IMR-90 (cell line): ENCODE data around the gene VSIG4. TPM values are rescaled to one million over a fixed set of nuclear protein-coding genes. Genes with fewer than 3 reads are reported as not detected.

ENCODE experiments used
- ATAC-seq: fragments of 200-7000 bp; cut with Tn5 transposase; 2 replicates; pipeline ENCODE4 v1.9.1; 2020; ENCODE audit warnings: low read depth, mild to moderate bottlenecking, moderate library complexity
- BruUV-seq: library from RNA; stranded (reverse); fragments of 400-500 nt; replicated peaks from 2 replicates; lab custom pipeline; 2021; lab: Mats Ljungman, UMichigan
- CTCF ChIA-PET: fragments of 300-600 bp; formaldehyde crosslinking; extraction: SDS; loops from one replicate; lab custom pipeline; 2021; ENCODE audit warnings: antibody characterized with exemption; lab: Yijun Ruan, JAX
- POLR2A ChIA-PET: fragments of 300-600 bp; sonication (Branson Sonifier 250); formaldehyde crosslinking; loops from one replicate; lab custom pipeline; 2022; ENCODE audit warnings: antibody characterized with exemption; ENCODE audit not compliant: unreplicated experiment; lab: Charles Lee
- DNase-seq: peaks from one replicate; pipeline ENCODE4 v3.0.0; 2013
- H2AFZ ChIP-seq: replicated peaks from 2 replicates; pipeline ENCODE3; 2013; ENCODE audit warnings: low read length, mild to moderate bottlenecking; ENCODE audit not compliant: poor library complexity
- H2AK5ac ChIP-seq: 2 replicates; pipeline ENCODE4 v1.6.1; 2013; ENCODE audit warnings: low read depth, low read length, inconsistent platforms
- H2AK9ac ChIP-seq: replicated peaks from 2 replicates; pipeline ENCODE3; 2013; ENCODE audit warnings: mild to moderate bottlenecking, low read depth, low read length, moderate library complexity; ENCODE audit not compliant: poor library complexity
- H2BK120ac ChIP-seq: 2 replicates; pipeline ENCODE4 v1.6.1; 2013; ENCODE audit warnings: low read depth, low read length, inconsistent platforms
- H2BK15ac ChIP-seq: 3 replicates; pipeline ENCODE4 v1.6.1; 2013; ENCODE audit warnings: low read depth, low read length, inconsistent platforms
- H2BK20ac ChIP-seq: 2 replicates; pipeline ENCODE4 v1.6.1; 2013; ENCODE audit warnings: low read depth, mild to moderate bottlenecking, inconsistent platforms, low read length, moderate library complexity
- H2BK5ac ChIP-seq: 2 replicates; pipeline ENCODE4 v1.6.1; 2013; ENCODE audit warnings: mild to moderate bottlenecking, low read depth, low read length, inconsistent platforms; ENCODE audit not compliant: poor library complexity, severe bottlenecking
- H3K14ac ChIP-seq: replicated peaks from 2 replicates; pipeline ENCODE4 v1.6.1; 2013; ENCODE audit warnings: low read depth, low read length, inconsistent platforms
- H3K18ac ChIP-seq: 2 replicates; pipeline ENCODE4 v1.6.1; 2013; ENCODE audit warnings: low read depth, low read length, control low read depth
- H3K23ac ChIP-seq: 2 replicates; pipeline ENCODE4 v1.6.1; 2013; ENCODE audit warnings: low read depth, low read length, inconsistent platforms
- H3K27ac ChIP-seq: 2 replicates; pipeline ENCODE4 v1.5.1; 2013; ENCODE audit warnings: mild to moderate bottlenecking, control low read depth, low read length; ENCODE audit not compliant: insufficient read depth
- H3K27me3 ChIP-seq: 2 replicates; pipeline ENCODE4 v1.6.1; 2013; ENCODE audit warnings: low read length; ENCODE audit not compliant: control insufficient read depth, insufficient read depth
- H3K36me3 ChIP-seq: 2 replicates; pipeline ENCODE4 v1.6.1; 2013; ENCODE audit warnings: low read length, mixed read lengths; ENCODE audit not compliant: control insufficient read depth, insufficient read depth
- H3K4ac ChIP-seq: 2 replicates; pipeline ENCODE4 v1.6.1; 2013; ENCODE audit warnings: low read depth, low read length, inconsistent platforms
- H3K4me1 ChIP-seq: 2 replicates; pipeline ENCODE4 v1.6.1; 2013; ENCODE audit warnings: low read length, mixed read lengths; ENCODE audit not compliant: control insufficient read depth, insufficient read depth
- H3K4me2 ChIP-seq: 2 replicates; pipeline ENCODE4 v1.6.1; 2013; ENCODE audit warnings: low read depth, mild to moderate bottlenecking, control low read depth, low read length, moderate library complexity
- H3K4me3 ChIP-seq: 2 replicates; pipeline ENCODE4 v1.5.1; 2013; ENCODE audit warnings: low read depth, mild to moderate bottlenecking, control low read depth, low read length, moderate library complexity; ENCODE audit not compliant: insufficient read depth
- H3K56ac ChIP-seq: 2 replicates; pipeline ENCODE4 v1.6.1; 2013; ENCODE audit warnings: low read length, inconsistent platforms; ENCODE audit not compliant: insufficient read depth; ENCODE audit errors: extremely low read depth
- H3K79me1 ChIP-seq, 2 experiments: 2 replicates each; pipeline ENCODE4 v1.6.1; 2013; ENCODE audit warnings: low read length in 2 of 2, inconsistent platforms in 1 of 2, low read depth in 1 of 2
- H3K9ac ChIP-seq: 2 replicates; pipeline ENCODE4 v1.6.1; 2013; ENCODE audit warnings: low read depth, low read length, control low read depth
- H3K9me1 ChIP-seq: 2 replicates; pipeline ENCODE4 v1.6.1; 2013; ENCODE audit warnings: low read length, inconsistent platforms; ENCODE audit not compliant: insufficient read depth
- H3K9me3 ChIP-seq: 2 replicates; pipeline ENCODE4 v1.6.1; 2013; ENCODE audit warnings: low read length; ENCODE audit not compliant: control insufficient read depth, insufficient read depth
- H4K20me1 ChIP-seq: 2 replicates; pipeline ENCODE4 v1.6.1; 2013; ENCODE audit warnings: low read length, inconsistent platforms; ENCODE audit not compliant: insufficient read depth
- H4K5ac ChIP-seq: 2 replicates; pipeline ENCODE4 v1.6.1; 2013; ENCODE audit warnings: mild to moderate bottlenecking, low read depth, low read length, control low read depth
- H4K8ac ChIP-seq, 2 experiments: 2 replicates each; pipeline ENCODE4 v1.6.1; 2013; ENCODE audit warnings: low read depth in 2 of 2, low read length in 2 of 2, control low read depth in 1 of 2, inconsistent platforms in 1 of 2
- H4K91ac ChIP-seq: 2 replicates; pipeline ENCODE4 v1.6.1; 2013; ENCODE audit warnings: low read depth, low read length, inconsistent platforms; ENCODE audit not compliant: insufficient read depth
- CEBPB ChIP-seq: IDR thresholded peaks from 2 replicates; pipeline ENCODE4 v1.6.1; 2012; ENCODE audit warnings: low read depth, low read length, improper control_type of control experiment
- CHD1 ChIP-seq: IDR thresholded peaks from 2 replicates; pipeline ENCODE4 v1.6.1; 2012; ENCODE audit warnings: low read depth, low read length, improper control_type of control experiment
- FOS ChIP-seq: fragments of 150-350 bp; IDR thresholded peaks from 2 replicates; pipeline ENCODE4 v1.6.1; 2016; ENCODE audit warnings: low read depth, low read length
- MAFK ChIP-seq: IDR thresholded peaks from 2 replicates; pipeline ENCODE4 v1.6.1; 2012; ENCODE audit warnings: low read depth, low read length, improper control_type of control experiment
- MAZ ChIP-seq: IDR thresholded peaks from 2 replicates; pipeline ENCODE4 v1.6.1; 2012; ENCODE audit warnings: low read depth, mild to moderate bottlenecking, low read length, improper control_type of control experiment, moderate library complexity, borderline replicate concordance
- MXI1 ChIP-seq: IDR thresholded peaks from 2 replicates; pipeline ENCODE4 v1.6.1; 2012; ENCODE audit warnings: low read depth, mild to moderate bottlenecking, low read length, moderate library complexity, borderline replicate concordance
- NFE2L2 ChIP-seq: fragments of 150-350 bp; IDR thresholded peaks from 2 replicates; pipeline ENCODE4 v1.6.1; 2016; ENCODE audit warnings: low read depth, mild to moderate bottlenecking, low read length
- POLR2A ChIP-seq: IDR thresholded peaks from 2 replicates; pipeline ENCODE4 v1.6.1; 2012; ENCODE audit warnings: mild to moderate bottlenecking, low read depth, low read length
- RAD21 ChIP-seq: IDR thresholded peaks from 2 replicates; pipeline ENCODE4 v1.6.1; 2012; ENCODE audit warnings: low read length, improper control_type of control experiment
- RCOR1 ChIP-seq: IDR thresholded peaks from 2 replicates; pipeline ENCODE4 v1.6.1; 2012; ENCODE audit warnings: mild to moderate bottlenecking, low read length, improper control_type of control experiment; ENCODE audit not compliant: insufficient replicate concordance
- SMC3 ChIP-seq: fragments of 150-350 bp; IDR thresholded peaks from 2 replicates; pipeline ENCODE4 v1.6.1; 2016; ENCODE audit warnings: low read depth, mild to moderate bottlenecking, antibody characterized with exemption, low read length, moderate library complexity
- WGBS, 2 experiments: methylation state at CpG; one replicate each; pipeline versions ENCODE4 v1.1.5 to v1.1.7; 2013; ENCODE audit warnings: missing lambda C conversion rate in 2 of 2; ENCODE audit not compliant: insufficient read length in 1 of 2; ENCODE audit errors: extremely low coverage in 2 of 2; 5-methylcytosine and 5-hydroxymethylcytosine counted together
- dilution Hi-C: fragments of 300-500 bp; cut with HindIII; formaldehyde crosslinking; loops from one replicate; pipeline ENCODE4 v1.14.3; 2018; ENCODE audit warnings: low sequenced_read_pairs; ENCODE audit not compliant: unreplicated experiment
- in situ Hi-C: fragments of 300-500 bp; cut with MboI; formaldehyde crosslinking; loops from 3 replicates; pipeline ENCODE4 v1.14.3; 2019; ENCODE audit warnings: low sequenced_read_pairs, inconsistent platforms, mixed read lengths
- intact Hi-C: fragments of 100-400 bp; cut with micrococcal nuclease; formaldehyde crosslinking; loops from 2 replicates; pipeline ENCODE4 v1.10.0; 2022
- polyA plus RNA-seq, 3 experiments: library from polyadenylated mRNA; depleted of rRNA; stranded (reverse); fragments of >200 nt; gene quantifications; 2 replicates each; pipeline ENCODE4 v1.2.3, GENCODE V29; 2012; ENCODE audit warnings: low replicate concordance in 1 of 3
- total RNA-seq: library from RNA; depleted of rRNA; stranded (reverse); fragments of >200 nt; gene quantifications from 2 replicates; pipeline ENCODE4 v1.2.3, GENCODE V29; 2012
- TF ChIP-seq, protein P1 (sequence below): fragments of 150-350 bp; IDR thresholded peaks from 2 replicates; pipeline ENCODE4 v1.6.1; 2016; ENCODE audit warnings: low read depth, mild to moderate bottlenecking, low read length, moderate library complexity, borderline replicate concordance
- TF ChIP-seq, protein P2 (sequence below): conservative IDR thresholded peaks from 2 replicates; pipeline ENCODE4 v1.5.1; 2012; ENCODE audit warnings: mild to moderate bottlenecking, low read depth, low read length, improper control_type of control experiment

The VSIG4 gene
- total and polyA plus RNA-seq, 2 of the 4 experiments (the other 2 are of a cell fraction): not detected

DNA sequence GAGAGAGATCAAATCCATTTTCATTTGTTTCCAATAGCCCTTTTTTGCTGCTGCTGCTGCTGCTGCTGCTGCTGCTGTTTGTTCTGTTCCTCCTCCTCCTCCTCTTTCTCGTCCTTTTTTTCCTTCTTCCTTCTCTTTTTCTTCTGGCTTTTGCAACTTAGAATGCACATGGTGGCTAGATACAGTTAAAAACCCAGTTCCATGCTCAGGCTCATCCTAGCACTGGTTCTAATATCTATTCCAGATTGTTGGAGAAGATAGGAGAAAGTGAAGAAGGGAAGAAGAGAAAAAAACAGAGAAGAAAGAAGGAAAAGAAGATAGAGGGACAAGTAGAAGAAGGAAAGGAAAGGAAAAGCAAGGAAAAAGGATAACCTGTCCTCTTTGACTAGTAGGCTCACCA lies 39.7 kb downstream of the VSIG4 start:
- no peak overlapping the region for H3K27ac ChIP-seq
- no peaks in the 10 kb centered on the region for H4K20me1 ChIP-seq
- no peak overlapping the region for H3K4me2 ChIP-seq
- no peak overlapping the region for H2AFZ ChIP-seq
- no peak overlapping the region for H3K18ac ChIP-seq
- WGBS, 2 experiments: 0% methylated on average over 1 of the region's 1 CpG; no CpG with 5 or more reads in 1 of the 2 experiments
- H2BK20ac ChIP-seq: no peak overlapping the region
- H2BK5ac ChIP-seq: no peak overlapping the region
- no peak overlapping the region for H2BK15ac ChIP-seq
- ATAC-seq (no peak), DNase-seq (no peak)
- H3K79me1 ChIP-seq: no peaks in the 10 kb centered on the region
- H3K27me3 ChIP-seq: peaks cover 3% of the 10 kb centered on the region
- in situ Hi-C loops (no loop called here), intact Hi-C loops (no loop called here), dilution Hi-C loops (no loop called here)
- ChIA-PET POLR2A (no interaction called here), CTCF (no interaction called here)
- no peak for TF ChIP-seq CEBPB
- TF ChIP-seq CHD1: no peak
- TF ChIP-seq NFE2L2: no peak
- TF ChIP-seq RCOR1: no peak
- TF ChIP-seq, protein P1, sequence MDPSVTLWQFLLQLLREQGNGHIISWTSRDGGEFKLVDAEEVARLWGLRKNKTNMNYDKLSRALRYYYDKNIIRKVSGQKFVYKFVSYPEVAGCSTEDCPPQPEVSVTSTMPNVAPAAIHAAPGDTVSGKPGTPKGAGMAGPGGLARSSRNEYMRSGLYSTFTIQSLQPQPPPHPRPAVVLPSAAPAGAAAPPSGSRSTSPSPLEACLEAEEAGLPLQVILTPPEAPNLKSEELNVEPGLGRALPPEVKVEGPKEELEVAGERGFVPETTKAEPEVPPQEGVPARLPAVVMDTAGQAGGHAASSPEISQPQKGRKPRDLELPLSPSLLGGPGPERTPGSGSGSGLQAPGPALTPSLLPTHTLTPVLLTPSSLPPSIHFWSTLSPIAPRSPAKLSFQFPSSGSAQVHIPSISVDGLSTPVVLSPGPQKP: no peak
- no peak for TF ChIP-seq SMC3
- no peak for TF ChIP-seq POLR2A
- TF ChIP-seq MXI1: no peak
- TF ChIP-seq MAFK: no peak
- no peak for TF ChIP-seq MAZ
- TF ChIP-seq FOS: no peak
- no peak for TF ChIP-seq RAD21
- TF ChIP-seq, protein P2, sequence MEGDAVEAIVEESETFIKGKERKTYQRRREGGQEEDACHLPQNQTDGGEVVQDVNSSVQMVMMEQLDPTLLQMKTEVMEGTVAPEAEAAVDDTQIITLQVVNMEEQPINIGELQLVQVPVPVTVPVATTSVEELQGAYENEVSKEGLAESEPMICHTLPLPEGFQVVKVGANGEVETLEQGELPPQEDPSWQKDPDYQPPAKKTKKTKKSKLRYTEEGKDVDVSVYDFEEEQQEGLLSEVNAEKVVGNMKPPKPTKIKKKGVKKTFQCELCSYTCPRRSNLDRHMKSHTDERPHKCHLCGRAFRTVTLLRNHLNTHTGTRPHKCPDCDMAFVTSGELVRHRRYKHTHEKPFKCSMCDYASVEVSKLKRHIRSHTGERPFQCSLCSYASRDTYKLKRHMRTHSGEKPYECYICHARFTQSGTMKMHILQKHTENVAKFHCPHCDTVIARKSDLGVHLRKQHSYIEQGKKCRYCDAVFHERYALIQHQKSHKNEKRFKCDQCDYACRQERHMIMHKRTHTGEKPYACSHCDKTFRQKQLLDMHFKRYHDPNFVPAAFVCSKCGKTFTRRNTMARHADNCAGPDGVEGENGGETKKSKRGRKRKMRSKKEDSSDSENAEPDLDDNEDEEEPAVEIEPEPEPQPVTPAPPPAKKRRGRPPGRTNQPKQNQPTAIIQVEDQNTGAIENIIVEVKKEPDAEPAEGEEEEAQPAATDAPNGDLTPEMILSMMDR: no peak
- H2AK9ac ChIP-seq: no peak overlapping the region
- H3K4ac ChIP-seq: no peak overlapping the region
- no peak overlapping the region for H3K56ac ChIP-seq
- H3K23ac ChIP-seq: no peak overlapping the region
- H3K9me3 ChIP-seq: no peaks in the 10 kb centered on the region
- no peak overlapping the region for H4K91ac ChIP-seq
- no peak overlapping the region for H4K8ac ChIP-seq
- no peak overlapping the region for H3K9ac ChIP-seq
- no peak overlapping the region for H2AK5ac ChIP-seq
- no peak overlapping the region for H2BK120ac ChIP-seq
- no peak overlapping the region for H3K14ac ChIP-seq
- no peaks in the 10 kb centered on the region for H3K36me3 ChIP-seq
- H3K4me3 ChIP-seq: no peak overlapping the region
- H3K4me1 ChIP-seq: no peaks in the 10 kb centered on the region
- no peak overlapping the region for H4K5ac ChIP-seq
- BruUV-seq: no TSS peak
- no peaks in the 10 kb centered on the region for H3K9me1 ChIP-seq
